ENCODE results near the gene GSTT2.
"Not testable (repeated sequence)": the region's sequence is repeated elsewhere in the genome, so short reads cannot be mapped to it uniquely, and the experiment has no call there.

GSTT2 gene

DNA sequence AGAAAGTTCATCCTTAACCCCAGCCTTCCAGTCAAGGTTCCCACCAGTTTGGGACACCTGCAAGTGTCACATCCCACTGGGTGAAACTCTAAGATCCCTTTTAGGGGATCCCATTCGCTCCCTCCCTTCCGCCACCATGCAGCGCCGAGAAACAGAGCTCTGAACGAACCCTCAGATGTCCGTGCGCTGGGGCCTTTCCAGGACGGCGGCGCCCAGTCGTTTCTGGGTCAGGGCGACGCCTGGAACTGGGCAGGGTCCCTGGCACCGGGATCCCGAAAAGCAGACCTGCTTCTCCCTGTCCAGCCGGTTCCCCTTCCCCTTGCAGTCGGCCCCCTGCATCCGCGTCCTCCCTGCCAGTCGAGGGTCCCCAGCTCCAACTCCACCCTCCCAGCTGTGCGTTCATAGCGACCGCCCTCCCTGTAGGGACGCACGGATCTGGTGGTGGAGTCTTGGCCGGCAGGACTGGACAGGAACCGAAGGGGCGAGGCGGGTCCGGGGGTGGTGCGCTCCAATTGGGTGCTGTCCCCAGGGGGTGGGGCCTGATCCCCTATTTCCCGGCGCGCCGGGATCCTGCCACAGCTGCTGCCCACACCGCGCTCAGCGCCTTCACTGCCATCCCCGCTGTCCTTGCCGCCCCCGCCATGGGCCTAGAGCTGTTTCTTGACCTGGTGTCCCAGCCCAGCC, at the start of gene GSTT2:
GSTT2 (plus strand) TSS at position 578 of the 684 bp plus-strand sequence.
- not testable (repeated sequence) for DNase-seq (ENCODE audit: low spot score)

- no peak for DNase-seq (ENCODE audit: low spot score)
Observed at GRCh38 chr22:23938328-23939016, 41.5 kb upstream of the GSTT2 start.

- DNase-seq (ENCODE audit: low spot score) = no peak
Observed at GRCh38 chr22:23939017-23939357, 40.9 kb upstream of the GSTT2 start.

- DNase-seq (ENCODE audit: low spot score) = not testable (repeated sequence)
Observed at GRCh38 chr22:23940166-23940565, 39.8 kb upstream of the GSTT2 start.

GRCh38 chr22:23947391-23947790, 32.5 kb upstream of the GSTT2 start:
- not testable (repeated sequence) for DNase-seq (ENCODE audit: low spot score)

GRCh38 chr22:23949764-23950163, 30.2 kb upstream of the GSTT2 start:
- DNase-seq (ENCODE audit: low spot score) = not testable (repeated sequence)

DNA sequence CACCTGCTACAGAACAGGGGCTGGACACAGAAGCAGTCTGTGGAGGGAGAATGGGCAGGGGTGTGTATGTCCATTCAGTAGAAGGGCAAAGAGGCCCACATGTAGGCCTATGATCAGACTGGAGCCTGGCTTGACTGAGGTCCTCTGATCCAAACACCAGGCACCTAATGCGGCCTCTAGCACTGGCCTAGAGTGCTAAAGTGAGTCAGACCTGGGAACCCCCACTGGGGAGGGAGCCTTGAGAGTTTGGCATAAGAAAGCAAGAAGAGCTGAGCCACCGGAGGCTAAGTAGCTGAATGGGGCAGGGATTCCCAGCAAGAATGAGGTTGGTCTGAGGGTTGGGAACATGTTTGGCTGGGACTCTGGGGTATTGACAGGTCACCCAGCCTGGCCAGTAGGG, 28.6 kb upstream of the GSTT2 start:
- DNase-seq (ENCODE audit: low spot score) = not testable (repeated sequence)

DNA sequence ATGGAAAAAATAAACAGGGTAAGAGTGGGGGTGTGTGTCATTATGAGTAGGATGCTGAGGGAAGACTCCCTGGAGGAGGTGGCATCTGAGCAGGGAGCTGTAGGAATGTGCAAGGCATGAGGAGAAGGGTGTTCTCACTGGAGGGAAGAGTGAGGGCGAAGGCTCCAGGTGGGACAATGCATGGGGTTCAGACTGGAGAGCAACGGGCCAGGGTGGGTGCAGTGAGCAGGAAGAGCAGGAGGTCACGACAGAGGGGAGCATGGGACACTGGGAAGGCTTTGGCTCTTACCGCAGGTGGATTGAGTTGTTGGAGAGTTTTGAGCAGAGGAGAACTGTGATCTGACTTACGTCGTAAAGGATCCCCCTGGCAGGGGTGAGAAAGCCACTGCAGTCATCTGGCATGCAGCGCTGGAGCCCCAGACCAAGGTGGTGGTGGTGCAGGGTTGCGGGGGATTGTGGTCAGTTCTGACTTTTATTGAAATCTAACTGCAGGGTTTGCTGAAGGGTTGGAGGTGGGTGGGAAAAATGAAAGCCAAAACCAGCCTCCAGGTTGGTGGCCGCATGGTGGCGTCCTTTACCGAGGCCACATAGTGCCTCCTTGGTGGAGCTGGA, 27.0 kb upstream of the GSTT2 start:
- DNase-seq (ENCODE audit: low spot score) = not testable (repeated sequence)

GRCh38 chr22:23953485-23953884, 26.4 kb upstream of the GSTT2 start:
- DNase-seq (ENCODE audit: low spot score) = not testable (repeated sequence)

GRCh38 chr22:23954193-23954990, 25.5 kb upstream of the GSTT2 start:
- DNase-seq (ENCODE audit: low spot score) = not testable (repeated sequence)

- DNase-seq (ENCODE audit: low spot score) = not testable (repeated sequence)
Observed at GRCh38 chr22:23954991-23955305, 25.0 kb upstream of the GSTT2 start.

- not testable (repeated sequence) for DNase-seq (ENCODE audit: low spot score)
Observed at GRCh38 chr22:23955886-23956285, 24.0 kb upstream of the GSTT2 start.

- peak; percentile 21 for DNase-seq (ENCODE audit: low spot score)
Observed at GRCh38 chr22:23956301-23956900, 23.5 kb upstream of the GSTT2 start.

DNA sequence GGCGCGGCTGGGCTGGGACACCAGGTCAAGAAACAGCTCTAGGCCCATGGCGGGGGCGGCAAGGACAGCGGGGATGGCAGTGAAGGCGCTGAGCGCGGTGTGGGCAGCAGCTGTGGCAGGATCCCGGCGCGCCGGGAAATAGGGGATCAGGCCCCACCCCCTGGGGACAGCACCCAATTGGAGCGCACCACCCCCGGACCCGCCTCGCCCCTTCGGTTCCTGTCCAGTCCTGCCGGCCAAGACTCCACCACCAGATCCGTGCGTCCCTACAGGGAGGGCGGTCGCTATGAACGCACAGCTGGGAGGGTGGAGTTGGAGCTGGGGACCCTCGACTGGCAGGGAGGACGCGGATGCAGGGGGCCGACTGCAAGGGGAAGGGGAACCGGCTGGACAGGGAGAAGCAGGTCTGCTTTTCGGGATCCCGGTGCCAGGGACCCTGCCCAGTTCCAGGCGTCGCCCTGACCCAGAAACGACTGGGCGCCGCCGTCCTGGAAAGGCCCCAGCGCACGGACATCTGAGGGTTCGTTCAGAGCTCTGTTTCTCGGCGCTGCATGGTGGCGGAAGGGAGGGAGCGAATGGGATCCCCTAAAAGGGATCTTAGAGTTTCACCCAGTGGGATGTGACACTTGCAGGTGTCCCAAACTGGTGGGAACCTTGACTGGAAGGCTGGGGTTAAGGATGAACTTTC, 18.7 kb upstream of the GSTT2 start, which contains the start of gene GSTT2B:
GSTT2B (minus strand) TSS at position 112 of the 688 bp plus-strand sequence; CDS start at position 48, 64 bp downstream.
- not testable (repeated sequence) for DNase-seq (ENCODE audit: low spot score)

DNA sequence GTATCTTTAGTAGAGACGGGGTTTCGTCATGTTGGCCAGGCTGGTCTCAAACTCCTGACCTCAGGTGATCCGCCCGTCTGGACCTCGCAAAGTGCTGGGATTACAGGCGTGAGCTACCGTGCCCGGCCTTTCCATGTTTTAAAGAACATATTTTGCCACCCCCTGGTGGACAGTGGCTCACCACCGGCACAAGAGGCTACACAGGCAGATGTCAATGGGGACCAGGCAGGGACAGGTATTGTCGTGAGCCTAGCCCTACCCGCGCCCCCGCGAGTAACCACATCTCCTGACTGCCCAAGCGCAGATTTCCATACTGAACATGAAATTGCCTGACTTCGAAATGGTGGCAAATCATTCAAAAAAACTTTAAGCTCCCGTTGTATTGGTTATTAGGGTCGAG, 13.8 kb upstream of the GSTT2 start:
- DNase-seq (ENCODE audit: low spot score) = not testable (repeated sequence)

- DNase-seq (ENCODE audit: low spot score) = not testable (repeated sequence)
Observed at GRCh38 chr22:23966568-23966967, 13.4 kb upstream of the GSTT2 start, which contains the start of gene DDTL. DDTL (plus strand) TSS chr22:23966888; CDS start chr22:23966915, 27 bp downstream.

GRCh38 chr22:23969071-23969470, 10.9 kb upstream of the GSTT2 start:
- DNase-seq (ENCODE audit: low spot score) = no peak

DNA sequence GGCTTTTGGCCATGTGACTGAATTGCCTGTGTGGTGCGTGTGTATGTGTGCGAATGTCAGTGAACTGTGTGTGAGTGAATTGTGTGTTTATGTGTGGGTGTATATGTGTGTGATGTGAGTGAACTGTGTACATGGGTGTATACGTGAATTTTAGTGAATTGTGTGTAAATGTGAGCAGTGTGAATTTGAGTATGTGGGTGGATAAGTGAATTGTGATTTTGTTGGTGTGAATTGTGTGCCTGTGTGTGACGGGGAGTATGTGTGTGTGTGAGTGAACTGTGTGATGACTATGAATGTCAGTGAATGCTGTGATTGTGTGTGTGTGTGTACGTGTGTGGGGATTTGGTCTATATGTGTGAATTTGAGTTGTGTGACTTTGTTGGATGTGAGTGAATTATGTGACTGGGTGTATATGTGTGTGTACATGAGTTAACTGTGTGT, 9.7 kb upstream of the GSTT2 start:
- no peak for DNase-seq (ENCODE audit: low spot score)

DNA sequence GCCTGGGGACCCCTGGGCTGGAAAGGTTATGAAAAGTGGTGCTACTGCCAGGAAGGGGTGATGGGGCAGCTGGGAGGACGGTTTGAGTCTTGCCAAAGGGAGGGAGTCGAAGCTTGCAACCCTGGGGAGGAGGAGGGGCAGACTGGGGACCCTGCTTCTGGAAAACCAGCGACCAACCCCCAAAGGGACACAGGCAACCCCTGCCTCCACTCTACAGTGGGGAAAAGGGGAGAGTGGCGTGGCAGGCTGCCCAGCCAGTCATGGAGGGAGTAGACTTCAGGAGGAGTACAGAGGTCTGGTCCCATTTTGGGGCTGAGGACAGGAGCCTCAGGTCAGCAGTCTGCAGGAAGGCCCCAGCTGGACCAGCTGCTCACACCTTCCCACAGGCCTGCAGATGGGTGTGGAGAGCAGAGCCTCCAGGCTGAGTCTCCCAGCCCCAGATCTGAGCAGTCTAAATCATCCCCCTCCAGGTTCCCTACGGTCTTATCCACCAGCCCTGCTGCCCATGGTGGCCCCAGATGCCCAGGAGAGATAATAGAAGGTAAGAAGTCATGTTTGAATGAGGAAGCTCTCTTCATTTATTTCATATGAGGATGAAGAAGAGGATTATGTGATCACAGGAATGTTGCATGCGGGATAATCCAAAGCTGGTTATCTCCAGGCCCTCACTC, 9.0 kb upstream of the GSTT2 start:
- no peak for DNase-seq (ENCODE audit: low spot score)

DNA sequence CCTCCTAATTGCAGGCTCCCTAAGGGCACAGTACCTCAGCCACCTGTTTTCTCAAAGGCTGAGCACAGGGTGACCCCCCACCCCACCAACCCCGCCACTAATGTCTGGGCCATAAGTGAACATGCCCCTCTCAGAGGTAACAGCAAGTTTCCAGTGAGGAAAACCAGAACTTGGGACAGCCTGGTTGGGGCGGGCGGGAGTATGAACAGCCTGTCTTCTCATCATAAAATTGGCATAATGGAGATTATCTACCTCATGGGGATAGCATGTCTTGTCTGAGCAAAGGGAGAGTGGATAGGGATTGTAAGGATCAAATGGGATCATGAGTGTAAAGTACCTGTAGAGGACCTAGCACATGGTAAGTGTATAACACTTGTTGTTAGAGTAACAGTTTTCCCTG, 8.0 kb upstream of the GSTT2 start:
- not testable (repeated sequence) for DNase-seq (ENCODE audit: low spot score)

GRCh38 chr22:23974345-23974744, 5.6 kb upstream of the GSTT2 start, which contains the start of gene DDT:
DDT (minus strand) TSS chr22:23974441; CDS start chr22:23974414, 27 bp downstream.
- not testable (repeated sequence) for DNase-seq (ENCODE audit: low spot score)

Data from SW480 (cell line).